SK-N-SH (cell line): ENCODE results near the gene G3BP2. TPM values are rescaled to one million over a fixed set of nuclear protein-coding genes. Genes with fewer than 3 reads are reported as not detected.

ENCODE experiments used
- CTCF ChIA-PET: fragments of 300-600, 350-600 bp; formaldehyde crosslinking; extraction: SDS; loops from one replicate; lab custom pipeline; 2021; lab: Yijun Ruan, JAX
- POLR2A ChIA-PET: fragments of 350-600 bp; sonication (Branson Sonifier 250); formaldehyde crosslinking; extraction: SDS; loops from one replicate; lab custom pipeline; 2020; ENCODE audit warnings: antibody characterized with exemption, inconsistent platforms; lab: Yijun Ruan, JAX
- DNase-seq: peaks from one replicate; pipeline ENCODE4 v3.0.0; 2012
- H2AFZ ChIP-seq: fragments of 200-600 bp; sonication (generic); 2 replicates; pipeline ENCODE4 v1.8.1; 2016; ENCODE audit warnings: antibody characterized with exemption, mild to moderate bottlenecking, low read depth
- H3F3A ChIP-seq: fragments of 200-600 bp; sonication (generic); replicated peaks from 2 replicates; pipeline ENCODE3; 2016; ENCODE audit warnings: antibody characterized with exemption, mild to moderate bottlenecking; ENCODE audit not compliant: insufficient read depth
- H3K27ac ChIP-seq, 2 experiments: fragments of 200-500 bp in 1 of 2; fragments of 200-600 bp in 1 of 2; sonication (Bioruptor generic) in 1 of 2; sonication (generic), shearing (Covaris generic) in 1 of 2; 2 replicates each; pipeline versions ENCODE4 v1.5.1 to v1.6.1; 2014 to 2016; ENCODE audit warnings: low read depth in 2 of 2, inconsistent platforms in 1 of 2, low read length in 1 of 2, mild to moderate bottlenecking in 1 of 2, mixed read lengths in 1 of 2
- H3K27me3 ChIP-seq: fragments of 200-600 bp; sonication (generic), shearing (Covaris generic); 2 replicates; pipeline ENCODE4 v1.6.1; 2016; ENCODE audit warnings: mixed run types; ENCODE audit not compliant: insufficient read depth
- H3K36me3 ChIP-seq, 2 experiments: fragments of 200-500 bp in 1 of 2; fragments of 200-600 bp in 1 of 2; sonication (Bioruptor generic) in 1 of 2; sonication (generic) in 1 of 2; replicated peaks in 1 of 2; 2 replicates each; pipeline versions ENCODE3 to v1.5.1; 2014 to 2016; ENCODE audit warnings: low read length in 1 of 2, mild to moderate bottlenecking in 1 of 2; ENCODE audit not compliant: insufficient read depth in 2 of 2, control insufficient read depth in 1 of 2
- H3K4me1 ChIP-seq, 2 experiments: fragments of 200-500 bp in 1 of 2; fragments of 200-600 bp in 1 of 2; sonication (Bioruptor generic) in 1 of 2; sonication (generic), shearing (Covaris generic) in 1 of 2; 2 replicates each; pipeline versions ENCODE4 v1.5.1 to v1.6.1; 2014 to 2016; ENCODE audit warnings: low read depth in 1 of 2, low read length in 1 of 2, mixed run types in 1 of 2; ENCODE audit not compliant: insufficient read depth in 2 of 2, control insufficient read depth in 1 of 2
- H3K4me2 ChIP-seq: fragments of 200-600 bp; sonication (generic), shearing (Covaris generic); 2 replicates; pipeline ENCODE4 v1.6.1; 2017; ENCODE audit warnings: mixed run types
- H3K4me3 ChIP-seq, 2 experiments: fragments of 200-500 bp in 1 of 2; fragments of 200-600 bp in 1 of 2; sonication (Bioruptor generic) in 1 of 2; sonication (generic), shearing (Covaris generic) in 1 of 2; 2 replicates each; pipeline versions ENCODE4 v1.5.1 to v1.8.1; 2014 to 2016; ENCODE audit warnings: low read depth in 2 of 2, inconsistent platforms in 1 of 2, low read length in 1 of 2, mild to moderate bottlenecking in 1 of 2, mixed read lengths in 1 of 2, moderate library complexity in 1 of 2
- H3K79me2 ChIP-seq: fragments of 200-600 bp; sonication (generic); 2 replicates; pipeline ENCODE4 v1.8.1; 2017; ENCODE audit warnings: mild to moderate bottlenecking; ENCODE audit not compliant: insufficient read depth
- H3K9ac ChIP-seq: fragments of 200-600 bp; sonication (generic); 2 replicates; pipeline ENCODE4 v1.6.1; 2017; ENCODE audit warnings: mixed run types
- H3K9me2 ChIP-seq: fragments of 200-600 bp; sonication (generic); 2 replicates; pipeline ENCODE4 v1.6.1; 2017; ENCODE audit warnings: mixed run types
- H3K9me3 ChIP-seq: fragments of 200-600 bp; sonication (generic); 2 replicates; pipeline ENCODE4 v1.6.1; 2017; ENCODE audit warnings: mixed run types, mild to moderate bottlenecking, moderate library complexity
- H4K20me1 ChIP-seq: fragments of 200-600 bp; sonication (generic); 2 replicates; pipeline ENCODE4 v1.6.1; 2017; ENCODE audit warnings: mild to moderate bottlenecking, mixed run types; ENCODE audit not compliant: insufficient read depth
- CTCF ChIP-seq: fragments of 200-600 bp; sonication (generic); IDR thresholded peaks from 2 replicates; pipeline ENCODE4 v1.6.1; 2017; ENCODE audit warnings: antibody characterized with exemption, mild to moderate bottlenecking, moderate library complexity
- EZH2phosphoT487 ChIP-seq: fragments of 200-600 bp; sonication (generic); IDR thresholded peaks from 2 replicates; pipeline ENCODE4 v1.6.1; 2017; ENCODE audit warnings: low read depth, mixed run types, mild to moderate bottlenecking, antibody characterized with exemption, moderate library complexity, borderline replicate concordance
- FOXJ3 ChIP-seq: sonication (generic); formaldehyde crosslinking; IDR thresholded peaks from 2 replicates; pipeline ENCODE4 v1.5.1; 2020; ENCODE audit warnings: mild to moderate bottlenecking, missing genetic modification reagents
- GABPA ChIP-seq: IDR thresholded peaks from 2 replicates; pipeline ENCODE4 v1.4.0; 2012; ENCODE audit warnings: low read depth, mild to moderate bottlenecking
- MEF2A ChIP-seq: IDR thresholded peaks from 2 replicates; pipeline ENCODE4 v1.4.0; 2012; ENCODE audit warnings: low read depth, borderline replicate concordance
- MXI1 ChIP-seq: IDR thresholded peaks from 2 replicates; pipeline ENCODE4 v1.6.1; 2012; ENCODE audit warnings: mild to moderate bottlenecking, low read depth, low read length, improper control_type of control experiment
- NRF1 ChIP-seq: IDR thresholded peaks from 2 replicates; pipeline ENCODE4 v1.6.1; 2012; ENCODE audit warnings: low read depth, mild to moderate bottlenecking, low read length
- PBX3 ChIP-seq: IDR thresholded peaks from 2 replicates; pipeline ENCODE4; 2012
- RAD21 ChIP-seq: IDR thresholded peaks from 2 replicates; pipeline ENCODE4 v1.6.1; 2012; ENCODE audit warnings: mild to moderate bottlenecking, low read length
- SIN3A ChIP-seq: IDR thresholded peaks from 2 replicates; pipeline ENCODE4 v1.6.1; 2012; ENCODE audit warnings: low read depth, mild to moderate bottlenecking, low read length, moderate library complexity, borderline replicate concordance
- SMC3 ChIP-seq: IDR thresholded peaks from 2 replicates; pipeline ENCODE4 v1.6.1; 2012; ENCODE audit warnings: low read depth, low read length, improper control_type of control experiment
- YY1 ChIP-seq: IDR thresholded peaks from 2 replicates; pipeline ENCODE4 v1.4.0; 2012; ENCODE audit warnings: low read depth, mild to moderate bottlenecking
- WGBS: methylation state at CpG from one replicate; pipeline ENCODE4 v1.1.6; 2017; ENCODE audit warnings: low lambda C conversion rate; 5-methylcytosine and 5-hydroxymethylcytosine counted together
- polyA plus RNA-seq, 3 experiments: library from polyadenylated mRNA; depleted of rRNA; stranded (reverse); fragments of >200 nt; gene quantifications; 2 replicates each; pipeline ENCODE4 v1.2.3, GENCODE V29; 2012
- TF ChIP-seq, protein P1 (sequence below): IDR thresholded peaks from 2 replicates; pipeline ENCODE4 v1.4.0; 2012; ENCODE audit warnings: low read depth

The G3BP2 gene
- polyA plus RNA-seq, 1 of the 3 experiments (the other 2 are of a cell fraction), result 35.9 TPM

DNA sequence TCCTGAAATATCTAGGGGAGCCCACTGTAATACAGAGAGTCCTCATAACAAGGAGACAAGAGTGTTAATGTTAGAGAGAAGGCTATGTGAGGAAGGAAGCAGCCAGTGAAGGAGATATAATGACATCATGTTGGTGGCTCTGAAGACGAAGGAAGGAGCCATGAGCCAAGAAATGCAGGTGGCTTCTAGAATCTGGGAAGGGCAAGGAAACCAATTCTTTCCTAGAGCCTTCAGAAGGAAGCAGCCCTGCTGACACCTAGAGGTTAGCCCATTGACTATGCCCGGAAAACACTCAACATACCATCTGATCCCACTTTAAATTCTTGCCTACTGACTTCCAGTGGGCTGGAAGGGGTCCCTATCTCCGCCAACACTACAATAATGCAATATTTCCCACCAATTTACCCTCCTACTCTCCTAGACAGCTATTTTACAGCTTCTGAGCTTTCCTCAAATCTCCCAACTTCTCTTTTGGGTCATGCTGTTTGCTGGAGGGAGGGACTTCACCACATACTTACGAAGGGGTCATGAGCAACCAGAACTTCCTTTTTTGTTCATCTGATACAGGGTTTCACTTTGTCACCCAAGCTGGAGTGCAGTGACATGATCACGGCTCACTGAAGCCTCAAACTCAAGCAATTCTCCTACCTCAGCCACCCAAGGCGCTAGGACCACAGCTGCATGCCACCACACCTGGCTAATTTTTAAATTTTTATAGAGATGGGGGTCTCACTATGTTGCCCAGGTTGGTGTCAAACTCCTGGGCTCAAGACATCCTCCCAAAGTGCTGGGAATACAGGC is 25.2 kb upstream of the G3BP2 start:
- no peak overlapping the region for H3K4me2 ChIP-seq
- DNase-seq, result no peak
- 82% methylated on average over 6 of the region's 6 CpGs for WGBS
- TF ChIP-seq EZH2phosphoT487, result no peak
- no peak for TF ChIP-seq RAD21
- TF ChIP-seq FOXJ3 (CRISPR knock-in tag), result no peak
- TF ChIP-seq YY1, result no peak
- TF ChIP-seq GABPA, result no peak
- no peak for TF ChIP-seq SIN3A
- H3K9ac ChIP-seq, result no peak overlapping the region
- no peaks in the 10 kb centered on the region for H3F3A ChIP-seq
- no peaks in the 10 kb centered on the region for H3K27me3 ChIP-seq
- peaks cover 0 to 6% of the 10 kb centered on the region in 2 experiments; a peak in 1 of 4 replicates for H3K4me1 ChIP-seq
- CTCF ChIA-PET, result no interaction called here
- H3K4me3 ChIP-seq, result no peak overlapping the region
- H3K27ac ChIP-seq, result no peak overlapping the region
- no peaks in the 10 kb centered on the region for H4K20me1 ChIP-seq
- no peak overlapping the region for H2AFZ ChIP-seq
- POLR2A ChIA-PET, result no interaction called here
- no peaks in the 10 kb centered on the region for H3K9me2 ChIP-seq
- H3K36me3 ChIP-seq, result no peaks in the 10 kb centered on the region
- H3K9me3 ChIP-seq, result no peaks in the 10 kb centered on the region
- no peaks in the 10 kb centered on the region for H3K79me2 ChIP-seq

GRCh38 chr4:75696581-75696980 is 23.4 kb upstream of the G3BP2 start:
- DNase-seq, result no peak
- Histone ChIP-seq H3K36me3 (no peaks in the 10 kb centered on the region), H3F3A (no peaks in the 10 kb centered on the region), H3K9me2 (no peaks in the 10 kb centered on the region), H4K20me1 (no peaks in the 10 kb centered on the region), H3K9ac (no peak overlapping the region), H3K4me2 (no peak overlapping the region), H3K4me1 (no peaks in the 10 kb centered on the region), H2AFZ (no peak overlapping the region), H3K27ac (no peak overlapping the region), H3K27me3 (no peaks in the 10 kb centered on the region), H3K4me3 (no peak overlapping the region), H3K79me2 (no peaks in the 10 kb centered on the region), H3K9me3 (no peaks in the 10 kb centered on the region)
- POLR2A ChIA-PET, result no interaction called here
- CTCF ChIA-PET, result no interaction called here
- 98% methylated on average over 3 of the region's 3 CpGs for WGBS
- TF ChIP-seq NRF1 (no peak), PBX3 (no peak), FOXJ3 (CRISPR knock-in tag) (no peak), MXI1 (no peak), RAD21 (no peak), MEF2A (no peak), CTCF (no peak), SIN3A (no peak), SMC3 (no peak)
- TF ChIP-seq, protein P1, sequence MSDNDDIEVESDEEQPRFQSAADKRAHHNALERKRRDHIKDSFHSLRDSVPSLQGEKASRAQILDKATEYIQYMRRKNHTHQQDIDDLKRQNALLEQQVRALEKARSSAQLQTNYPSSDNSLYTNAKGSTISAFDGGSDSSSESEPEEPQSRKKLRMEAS, result no peak
